Keratinocyte (primary cell): ENCODE results near the gene LRRC3C. TPM values are rescaled to one million over a fixed set of nuclear protein-coding genes. Genes with fewer than 3 reads are reported as not detected.

Source experiments
- DNase-seq: peaks from one replicate; pipeline ENCODE4 v3.0.0-alpha.2; 2011; ENCODE audit warnings: low read depth, missing footprints, low spot score
- FAIRE-seq: peaks from 2 replicates; lab custom pipeline; 2011; peaks lifted over from hg19 to GRCh38; lab: Jason Lieb, UNC
- H2AFZ ChIP-seq: 2 replicates; pipeline ENCODE4 v1.6.0; 2012; ENCODE audit warnings: low read length, control low read depth, inconsistent platforms; ENCODE audit not compliant: control insufficient read depth
- H3K27ac ChIP-seq: 2 replicates; pipeline ENCODE4 v1.5.1; 2011; ENCODE audit warnings: low read length; ENCODE audit not compliant: control insufficient read depth, insufficient read depth
- H3K27me3 ChIP-seq: 3 replicates; pipeline ENCODE4 v1.6.0; 2011; ENCODE audit warnings: low read length; ENCODE audit not compliant: control insufficient read depth, insufficient read depth; ENCODE audit errors: extremely low read depth
- H3K36me3 ChIP-seq, 2 experiments: 2 replicates in 1 of 2; 3 replicates in 1 of 2; pipeline ENCODE4 v1.5.1; 2011; ENCODE audit warnings: low read length in 2 of 2, mild to moderate bottlenecking in 1 of 2; ENCODE audit not compliant: control insufficient read depth in 2 of 2, insufficient read depth in 2 of 2; ENCODE audit errors: extremely low read depth in 1 of 2
- H3K4me1 ChIP-seq: 3 replicates; pipeline ENCODE4 v1.5.1; 2011; ENCODE audit warnings: low read length; ENCODE audit not compliant: control insufficient read depth, insufficient read depth; ENCODE audit errors: extremely low read depth
- H3K4me2 ChIP-seq: 3 replicates; pipeline ENCODE4 v1.6.0; 2011; ENCODE audit warnings: low read depth, low read length; ENCODE audit not compliant: control insufficient read depth, insufficient read depth; ENCODE audit errors: extremely low read depth
- H3K4me3 ChIP-seq, 3 experiments: fragments of 200-600 bp in 1 of 3; sonication (generic) in 1 of 3; 2 replicates in 2 of 3; 3 replicates in 1 of 3; pipeline ENCODE4 v1.5.1; 2011 to 2016; ENCODE audit warnings: low read length in 3 of 3, mild to moderate bottlenecking in 3 of 3, control low read depth in 2 of 3, inconsistent platforms in 1 of 3, low read depth in 1 of 3, mixed read lengths in 1 of 3, mixed run types in 1 of 3, moderate library complexity in 1 of 3; ENCODE audit not compliant: control insufficient read depth in 2 of 3, insufficient read depth in 2 of 3; ENCODE audit errors: extremely low read depth in 1 of 3
- H3K79me2 ChIP-seq: 2 replicates; pipeline ENCODE4 v1.6.0; 2012; ENCODE audit warnings: low read length; ENCODE audit not compliant: control insufficient read depth, insufficient read depth
- H3K9ac ChIP-seq: 3 replicates; pipeline ENCODE4 v1.6.0; 2011; ENCODE audit warnings: low read length; ENCODE audit not compliant: control insufficient read depth, insufficient read depth; ENCODE audit errors: extremely low read depth
- H3K9me1 ChIP-seq: 3 replicates; pipeline ENCODE4 v1.6.0; 2011; ENCODE audit warnings: low read length; ENCODE audit not compliant: control insufficient read depth, insufficient read depth; ENCODE audit errors: extremely low read depth
- H3K9me3 ChIP-seq: 2 replicates; pipeline ENCODE4 v1.5.1; 2012; ENCODE audit warnings: low read depth, low read length; ENCODE audit not compliant: control insufficient read depth
- H4K20me1 ChIP-seq: 3 replicates; pipeline ENCODE4 v1.6.0; 2011; ENCODE audit warnings: low read length; ENCODE audit not compliant: control insufficient read depth, insufficient read depth; ENCODE audit errors: extremely low read depth
- CTCF ChIP-seq, 3 experiments: IDR thresholded peaks in 1 of 3; conservative IDR thresholded peaks in 1 of 3; optimal IDR thresholded peaks in 1 of 3; 2 replicates in 2 of 3; 3 replicates in 1 of 3; pipeline versions ENCODE3 to v1.5.1; 2011; ENCODE audit warnings: low read length in 3 of 3, mild to moderate bottlenecking in 3 of 3, moderate library complexity in 2 of 3, control low read depth in 1 of 3, inconsistent platforms in 1 of 3; ENCODE audit not compliant: insufficient read depth in 2 of 3; ENCODE audit errors: extremely low read depth in 1 of 3
- EZH2 ChIP-seq: IDR thresholded peaks from one replicate; pipeline ENCODE4 v1.6.1; 2012; ENCODE audit warnings: inconsistent platforms, mild to moderate bottlenecking, low read length, moderate library complexity
- dilution Hi-C: fragments of 300-500 bp; cut with MboI; formaldehyde crosslinking; loops from one replicate; pipeline ENCODE4 v1.7.0; 2020; ENCODE audit warnings: low sequenced_read_pairs; ENCODE audit not compliant: extremely low pct_ligation_motif_present
- polyA plus RNA-seq, 5 experiments: library from polyadenylated mRNA; depleted of rRNA in 3 of 5; stranded (reverse) in 3 of 5; stranded (forward) in 1 of 5; unstranded in 1 of 5; fragments of >200 nt; gene quantifications; 1 replicate in 1 of 5; 2 replicates in 3 of 5; 3 replicates in 1 of 5; pipeline versions ENCODE4 v1.2.1 to v1.2.3, GENCODE V29; 2011 to 2012; ENCODE audit warnings: missing spikeins in 2 of 5, low read depth in 1 of 5, low replicate concordance in 1 of 5

LRRC3C gene
- polyA plus RNA-seq, 1 donor (not counting 4 experiments of a cell fraction or from before 2014, with no cell fraction given), result not detected

GRCh38 chr17:39949028-39949427 is 21.5 kb downstream of the LRRC3C start:
- Histone ChIP-seq H3K4me3 (no peak overlapping the region), H3K36me3 (no peaks in the 10 kb centered on the region), H3K27ac (no peak overlapping the region), H4K20me1 (no peaks in the 10 kb centered on the region), H2AFZ (no peak overlapping the region), H3K4me2 (no peak overlapping the region), H3K9ac (no peak overlapping the region), H3K27me3 (peaks cover 18% of the 10 kb centered on the region), H3K9me1 (no peaks in the 10 kb centered on the region), H3K9me3 (no peaks in the 10 kb centered on the region), H3K79me2 (no peaks in the 10 kb centered on the region), H3K4me1 (peaks cover 14% of the 10 kb centered on the region)
- FAIRE-seq (no peak), DNase-seq (no peak)
- dilution Hi-C loops, result no loop called here
- no peak for TF ChIP-seq EZH2

GRCh38 chr17:39950871-39951348 is 23.4 kb downstream of the LRRC3C start:
- Histone ChIP-seq H3K4me2 (no peak overlapping the region), H4K20me1 (no peaks in the 10 kb centered on the region), H3K4me3 (no peak overlapping the region), H3K9me1 (no peaks in the 10 kb centered on the region), H3K9ac (no peak overlapping the region), H3K36me3 (no peaks in the 10 kb centered on the region), H3K27ac (no peak overlapping the region), H3K27me3 (peaks cover 9% of the 10 kb centered on the region), H3K4me1 (peaks cover 14% of the 10 kb centered on the region), H3K79me2 (no peaks in the 10 kb centered on the region), H2AFZ (no peak overlapping the region), H3K9me3 (no peaks in the 10 kb centered on the region)
- FAIRE-seq, result no peak
- dilution Hi-C loops, result no loop called here
- TF ChIP-seq CTCF (optimal IDR thresholded peaks at IDR 0.05 in 1 of 3, IDR thresholded peaks at IDR 0.05 in 1 of 3, conservative IDR thresholded peaks at IDR 0.05 in 1 of 3; ENCODE audit: extremely low read depth in 1 of 3, insufficient read depth in 2 of 3, low read length in 3 of 3) (no peak), EZH2 (no peak)
- no peak for DNase-seq
